Measurements from ENCODE around the gene RNF181.

Gene RNF181

GRCh38 chr2:85595301-85596025 is at the start of gene RNF181:
Gene RNF181, plus strand, starts transcription at chr2:85595745. Its CDS starts 19 bp downstream, at chr2:85595764.
- Mint-ChIP-seq H3K4me1 (peaks cover 41% of the 10 kb centered on the region), H3K36me3 (ENCODE audit: low read depth) (peaks cover 8% of the 10 kb centered on the region), H3K4me3 (peak within 1 kb of the TSS; percentile 100), H3K9me3 (no peaks in the 10 kb centered on the region), H3K27me3 (no peaks in the 10 kb centered on the region), H3K27ac (peak within 1 kb of the TSS; percentile 96)
- peak; percentile 100 for ATAC-seq
- peak; percentile 86 for DNase-seq

- Mint-ChIP-seq H3K9me3 (no peaks in the 10 kb centered on the region), H3K27me3 (no peaks in the 10 kb centered on the region), H3K4me1 (peaks cover 31% of the 10 kb centered on the region), H3K4me3 (peak overlapping the region; percentile 10), H3K27ac (peak overlapping the region; percentile 65), H3K36me3 (ENCODE audit: low read depth) (peaks cover 55% of the 10 kb centered on the region)
- DNase-seq (peak; percentile 14), ATAC-seq (peak; percentile 47)
Observed at GRCh38 chr2:85545780-85546240, 49.7 kb upstream of the RNF181 start.

- Mint-ChIP-seq H3K4me3 (no peak overlapping the region), H3K4me1 (peaks cover 17% of the 10 kb centered on the region), H3K27ac (peak overlapping the region; percentile 65), H3K27me3 (no peaks in the 10 kb centered on the region), H3K36me3 (ENCODE audit: low read depth) (peaks cover 47% of the 10 kb centered on the region), H3K9me3 (no peaks in the 10 kb centered on the region)
- ATAC-seq: peak; percentile 5
- DNase-seq: no peak
Observed at GRCh38 chr2:85547089-85547858, 48.3 kb upstream of the RNF181 start.

GRCh38 chr2:85547859-85548607 is 47.5 kb upstream of the RNF181 start:
- Mint-ChIP-seq H3K27ac (peak overlapping the region; percentile 6), H3K9me3 (no peaks in the 10 kb centered on the region), H3K36me3 (ENCODE audit: low read depth) (peaks cover 45% of the 10 kb centered on the region), H3K4me1 (peaks cover 9% of the 10 kb centered on the region), H3K27me3 (no peaks in the 10 kb centered on the region), H3K4me3 (no peak overlapping the region)
- ATAC-seq: no peak
- DNase-seq: no peak

- Mint-ChIP-seq H3K36me3 (ENCODE audit: low read depth) (peaks cover 40% of the 10 kb centered on the region), H3K27ac (no peak overlapping the region)
Observed at GRCh38 chr2:85548608-85548900, 47.0 kb upstream of the RNF181 start.

GRCh38 chr2:85549095-85549494 is 46.5 kb upstream of the RNF181 start:
- no peak overlapping the region for H3K4me3 Mint-ChIP-seq
- no peaks in the 10 kb centered on the region for H3K9me3 Mint-ChIP-seq
- DNase-seq: no peak
- no peaks in the 10 kb centered on the region for H3K27me3 Mint-ChIP-seq
- no peak overlapping the region for H3K27ac Mint-ChIP-seq
- peaks cover 34% of the 10 kb centered on the region for H3K36me3 Mint-ChIP-seq (ENCODE audit: low read depth)
- ATAC-seq: no peak
- H3K4me1 Mint-ChIP-seq: peaks cover 3% of the 10 kb centered on the region

More at GRCh38 chr2:85548608-85548900, 47.0 kb upstream of the RNF181 start:
- H3K9me3 Mint-ChIP-seq: no peaks in the 10 kb centered on the region
- no peak for DNase-seq
- no peaks in the 10 kb centered on the region for H3K27me3 Mint-ChIP-seq
- H3K4me1 Mint-ChIP-seq: peaks cover 5% of the 10 kb centered on the region
- H3K4me3 Mint-ChIP-seq: no peak overlapping the region
- no peak for ATAC-seq

GRCh38 chr2:85549826-85550225 is 45.7 kb upstream of the RNF181 start:
- ATAC-seq (no peak), DNase-seq (no peak)
- no peaks in the 10 kb centered on the region for H3K4me1 Mint-ChIP-seq
- H3K27ac Mint-ChIP-seq: no peak overlapping the region
- H3K36me3 Mint-ChIP-seq (ENCODE audit: low read depth): peaks cover 31% of the 10 kb centered on the region
- H3K9me3 Mint-ChIP-seq: no peaks in the 10 kb centered on the region
- H3K27me3 Mint-ChIP-seq: no peaks in the 10 kb centered on the region
- no peak overlapping the region for H3K4me3 Mint-ChIP-seq

GRCh38 chr2:85550486-85550885 is 45.1 kb upstream of the RNF181 start:
- no peak overlapping the region for H3K4me3 Mint-ChIP-seq
- peaks cover 30% of the 10 kb centered on the region for H3K36me3 Mint-ChIP-seq (ENCODE audit: low read depth)
- H3K9me3 Mint-ChIP-seq: no peaks in the 10 kb centered on the region
- no peak overlapping the region for H3K27ac Mint-ChIP-seq
- no peaks in the 10 kb centered on the region for H3K27me3 Mint-ChIP-seq
- DNase-seq: no peak
- no peak for ATAC-seq
- H3K4me1 Mint-ChIP-seq: no peaks in the 10 kb centered on the region

- Mint-ChIP-seq H3K9me3 (no peaks in the 10 kb centered on the region), H3K36me3 (ENCODE audit: low read depth) (peaks cover 27% of the 10 kb centered on the region), H3K27ac (no peak overlapping the region), H3K4me1 (peaks cover 1% of the 10 kb centered on the region), H3K27me3 (no peaks in the 10 kb centered on the region), H3K4me3 (no peak overlapping the region)
- DNase-seq (peak; percentile 85), ATAC-seq (peak; percentile 70)
Observed at GRCh38 chr2:85551698-85552678, 43.6 kb upstream of the RNF181 start.

- ATAC-seq (no peak), DNase-seq (no peak)
- no peak overlapping the region for H3K27ac Mint-ChIP-seq
- no peaks in the 10 kb centered on the region for H3K9me3 Mint-ChIP-seq
- H3K36me3 Mint-ChIP-seq (ENCODE audit: low read depth): peaks cover 30% of the 10 kb centered on the region
- peaks cover 7% of the 10 kb centered on the region for H3K4me1 Mint-ChIP-seq
- H3K4me3 Mint-ChIP-seq: no peak overlapping the region
- no peaks in the 10 kb centered on the region for H3K27me3 Mint-ChIP-seq
Observed at GRCh38 chr2:85553184-85553583, 42.4 kb upstream of the RNF181 start.

GRCh38 chr2:85554980-85555612 is 40.4 kb upstream of the RNF181 start:
- H3K9me3 Mint-ChIP-seq: no peaks in the 10 kb centered on the region
- H3K36me3 Mint-ChIP-seq (ENCODE audit: low read depth): peaks cover 32% of the 10 kb centered on the region
- H3K27ac Mint-ChIP-seq: no peak overlapping the region
- H3K4me3 Mint-ChIP-seq: no peak overlapping the region
- H3K4me1 Mint-ChIP-seq: peaks cover 20% of the 10 kb centered on the region
- no peak for ATAC-seq
- DNase-seq: no peak
- no peaks in the 10 kb centered on the region for H3K27me3 Mint-ChIP-seq

GRCh38 chr2:85557130-85557529 is 38.4 kb upstream of the RNF181 start:
- H3K36me3 Mint-ChIP-seq (ENCODE audit: low read depth): peaks cover 25% of the 10 kb centered on the region
- no peak for ATAC-seq

GRCh38 chr2:85558160-85558559 is 37.4 kb upstream of the RNF181 start:
- H3K4me3 Mint-ChIP-seq: no peak overlapping the region
- no peaks in the 10 kb centered on the region for H3K9me3 Mint-ChIP-seq
- H3K27me3 Mint-ChIP-seq: no peaks in the 10 kb centered on the region
- peaks cover 38% of the 10 kb centered on the region for H3K4me1 Mint-ChIP-seq
- peaks cover 18% of the 10 kb centered on the region for H3K36me3 Mint-ChIP-seq (ENCODE audit: low read depth)
- peak overlapping the region; percentile 51 for H3K27ac Mint-ChIP-seq
- ATAC-seq (no peak), DNase-seq (no peak)

More at GRCh38 chr2:85557130-85557529, 38.4 kb upstream of the RNF181 start:
- no peaks in the 10 kb centered on the region for H3K27me3 Mint-ChIP-seq
- H3K4me1 Mint-ChIP-seq: peaks cover 34% of the 10 kb centered on the region
- no peak overlapping the region for H3K27ac Mint-ChIP-seq
- H3K4me3 Mint-ChIP-seq: no peak overlapping the region
- no peaks in the 10 kb centered on the region for H3K9me3 Mint-ChIP-seq
- DNase-seq: no peak

Measured in activated naive CD8-positive, alpha-beta T cell treated with anti-CD3 and anti-CD28 coated beads, Interleukin-2, amount 50 U/mL, for 24 hours (primary cell).